ENCODE data around the gene LRRC4B.

Gene LRRC4B

GRCh38 chr19:50546527-50547221 lies 21.6 kb downstream of the LRRC4B start:
- no peak overlapping the region for H3K4me3 ChIP-seq (ENCODE audit: low read depth, low read length)
- TF ChIP-seq CTCF (conservative IDR thresholded peaks at IDR 0.05; ENCODE audit: low read depth, low read length), result no peak
- no peak for DNase-seq (ENCODE audit: low read depth)

GRCh38 chr19:50542943-50543342 lies 25.3 kb downstream of the LRRC4B start:
- TF ChIP-seq CTCF (conservative IDR thresholded peaks at IDR 0.05; ENCODE audit: low read depth, low read length), result no peak
- no peak overlapping the region for H3K4me3 ChIP-seq (ENCODE audit: low read depth, low read length)
- no peak for DNase-seq (ENCODE audit: low read depth)

DNA sequence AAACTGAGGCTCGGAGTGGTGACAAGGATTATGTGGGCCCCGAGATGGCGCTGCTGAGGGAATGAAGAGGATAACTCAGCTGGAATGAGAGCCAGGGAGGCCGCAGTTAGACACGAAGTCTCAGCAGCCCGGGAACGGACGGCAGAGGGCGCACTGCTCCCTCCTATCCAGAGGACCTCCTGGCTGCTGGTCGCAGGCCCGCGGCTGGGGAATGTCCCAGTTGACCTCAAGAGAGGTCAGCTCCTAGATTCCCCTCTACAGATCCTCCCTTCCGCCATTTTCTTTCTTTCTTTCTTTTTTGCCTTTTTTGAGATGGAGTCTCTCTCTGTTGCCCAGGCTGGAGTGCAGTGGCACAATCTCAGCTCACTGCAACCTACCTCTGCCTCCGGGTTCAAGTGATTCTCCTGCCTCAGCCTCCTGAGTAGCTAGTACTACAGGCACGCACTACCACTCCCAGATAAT lies 30.4 kb downstream of the LRRC4B start:
- peak; percentile 80 for DNase-seq (ENCODE audit: low read depth)

GRCh38 chr19:50537306-50537685 lies 30.9 kb downstream of the LRRC4B start:
- no peak for TF ChIP-seq CTCF (conservative IDR thresholded peaks at IDR 0.05; ENCODE audit: low read depth, low read length)
- H3K4me3 ChIP-seq (ENCODE audit: low read depth, low read length), result no peak overlapping the region
- no peak for DNase-seq (ENCODE audit: low read depth)

More for the DNA sequence above, 30.4 kb downstream of the LRRC4B start:
- peak; percentile 82 for TF ChIP-seq CTCF (conservative IDR thresholded peaks at IDR 0.05; ENCODE audit: low read depth, low read length)
- no peak overlapping the region for H3K4me3 ChIP-seq (ENCODE audit: low read depth, low read length)

DNA sequence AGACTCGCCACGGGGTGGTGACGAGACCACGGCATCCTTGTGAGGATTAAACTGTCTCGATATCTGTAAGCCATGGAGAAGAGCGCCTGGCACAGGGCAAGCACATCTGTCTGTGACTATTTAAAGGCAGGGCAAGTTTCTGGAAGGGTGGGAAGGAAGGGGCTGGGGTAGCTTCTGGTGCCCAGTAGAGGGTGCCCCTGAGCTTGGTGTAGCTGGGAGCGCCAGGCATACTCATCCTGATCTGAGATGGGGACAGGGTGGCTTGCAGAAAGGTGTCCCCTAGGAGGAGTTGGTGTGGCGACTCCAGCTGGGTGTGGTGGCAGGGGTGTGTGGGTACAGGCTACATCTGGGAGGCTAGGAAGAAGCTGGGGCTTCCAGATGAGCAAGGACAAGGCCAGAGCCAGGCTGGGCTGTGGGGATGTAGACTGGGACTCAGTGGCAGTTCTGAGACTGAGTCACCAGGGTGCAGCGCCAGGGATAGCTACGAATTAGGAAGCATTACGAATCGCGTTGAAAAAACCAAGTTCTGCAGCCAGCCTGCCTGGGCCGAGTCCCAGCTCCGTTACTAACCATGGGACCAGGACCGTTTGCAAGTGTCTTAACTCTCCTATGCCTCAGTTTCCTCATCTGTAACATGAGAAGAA lies 31.5 kb downstream of the LRRC4B start:
- H3K4me3 ChIP-seq (ENCODE audit: low read depth, low read length), result no peak overlapping the region
- TF ChIP-seq CTCF (conservative IDR thresholded peaks at IDR 0.05; ENCODE audit: low read depth, low read length), result peak; percentile 4
- DNase-seq (ENCODE audit: low read depth), result no peak

DNA sequence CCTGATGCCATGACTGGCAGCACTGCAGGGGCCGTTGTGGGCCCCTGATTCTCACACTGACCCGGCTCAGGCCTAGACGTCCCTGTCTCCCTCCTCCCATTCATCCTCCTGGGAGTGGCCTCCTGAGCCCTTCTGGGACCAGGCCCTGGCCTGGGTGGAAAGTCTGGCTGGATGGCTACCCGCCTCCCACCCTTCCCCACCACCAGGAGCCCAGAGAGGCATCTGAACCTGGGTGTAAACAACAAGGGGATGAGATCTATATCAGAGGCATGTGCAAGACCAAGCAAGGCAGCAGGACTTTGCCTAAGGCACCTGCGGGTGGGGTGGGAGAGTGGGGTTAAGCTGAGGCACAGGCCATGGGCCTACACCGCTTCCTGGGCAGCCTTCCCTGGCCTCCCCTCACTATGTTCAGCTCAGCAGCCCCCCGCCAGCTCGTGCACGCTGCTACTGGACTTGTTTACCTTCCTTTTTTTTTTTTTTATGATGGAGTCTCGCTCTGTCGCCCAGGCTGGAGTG lies 32.5 kb downstream of the LRRC4B start:
- DNase-seq (ENCODE audit: low read depth), result no peak
- no peak overlapping the region for H3K4me3 ChIP-seq (ENCODE audit: low read depth, low read length)
- TF ChIP-seq CTCF (conservative IDR thresholded peaks at IDR 0.05; ENCODE audit: low read depth, low read length), result no peak

Data from choroid plexus epithelial cell (primary cell).